Panc1 (cell line): Measurements from ENCODE around the gene ZNF407. TPM values are rescaled to one million over a fixed set of nuclear protein-coding genes. Genes with fewer than 3 reads are reported as not detected.

Source experiments
- ATAC-seq: fragments of 200-7000 bp; cut with Tn5 transposase; 2 replicates; pipeline ENCODE4 v1.9.1; 2020; ENCODE audit warnings: mild to moderate bottlenecking, moderate library complexity
- BruUV-seq: library from RNA; stranded (reverse); fragments of 400-500 nt; replicated peaks from 2 replicates; lab custom pipeline; 2021; lab: Mats Ljungman, UMichigan
- CTCF ChIA-PET: fragments of 300-600 bp; sonication (Branson Sonifier 250); formaldehyde crosslinking; loops from one replicate; lab custom pipeline; 2022; ENCODE audit warnings: antibody characterized with exemption; lab: Charles Lee
- POLR2A ChIA-PET: fragments of 300-600 bp; sonication (Branson Sonifier 250); formaldehyde crosslinking; loops from one replicate; lab custom pipeline; 2022; ENCODE audit warnings: antibody characterized with exemption; lab: Charles Lee
- DNase-seq: peaks from one replicate; pipeline ENCODE4 v3.0.0-alpha.2; 2010; ENCODE audit warnings: low read depth, low spot score
- H3K27ac ChIP-seq: 2 replicates; pipeline ENCODE4 v1.5.1; 2011; ENCODE audit warnings: mild to moderate bottlenecking, low read length, inconsistent platforms
- H3K27me3 ChIP-seq: fragments of 200-500 bp; sonication (Bioruptor generic); 2 replicates; pipeline ENCODE4 v1.6.0; 2014; ENCODE audit warnings: low read length, inconsistent platforms; ENCODE audit not compliant: control insufficient read depth, insufficient read depth
- H3K36me3 ChIP-seq: fragments of 200-500 bp; sonication (Bioruptor generic); 2 replicates; pipeline ENCODE4 v1.5.1; 2014; ENCODE audit warnings: inconsistent platforms, mild to moderate bottlenecking, low read length, moderate library complexity; ENCODE audit not compliant: control insufficient read depth, insufficient read depth
- H3K4me1 ChIP-seq: 2 replicates; pipeline ENCODE4 v1.5.1; 2011; ENCODE audit warnings: inconsistent platforms, mild to moderate bottlenecking, low read length, moderate library complexity; ENCODE audit not compliant: control insufficient read depth, insufficient read depth
- H3K4me3 ChIP-seq, 2 experiments: 2 replicates each; pipeline ENCODE4 v1.5.1; 2011 to 2012; ENCODE audit warnings: low read depth in 2 of 2, low read length in 2 of 2, mild to moderate bottlenecking in 2 of 2, inconsistent platforms in 1 of 2, moderate library complexity in 1 of 2
- H3K9me3 ChIP-seq: fragments of 200-500 bp; sonication (Bioruptor generic); 2 replicates; pipeline ENCODE4 v1.5.1; 2014; ENCODE audit warnings: low read depth, mild to moderate bottlenecking, inconsistent platforms, low read length, moderate library complexity; ENCODE audit not compliant: control insufficient read depth, insufficient read depth
- CTCF ChIP-seq: fragments of 450-650 bp; IDR thresholded peaks from 2 replicates; pipeline ENCODE4 v1.5.1; 2017; ENCODE audit warnings: mild to moderate bottlenecking
- POLR2AphosphoS5 ChIP-seq: IDR thresholded peaks from 2 replicates; pipeline ENCODE4 v1.6.1; 2012; ENCODE audit warnings: mild to moderate bottlenecking, low read depth, low read length, moderate library complexity
- REST ChIP-seq, 2 experiments: IDR thresholded peaks; 2 replicates each; pipeline ENCODE4 v1.6.1; 2011 to 2012; ENCODE audit warnings: low read depth in 2 of 2, control low read depth in 1 of 2, low read length in 1 of 2, mild to moderate bottlenecking in 1 of 2, moderate library complexity in 1 of 2; ENCODE audit not compliant: insufficient read depth in 1 of 2
- SIN3A ChIP-seq: IDR thresholded peaks from 2 replicates; pipeline ENCODE4 v1.6.1; 2012; ENCODE audit warnings: low read depth, mild to moderate bottlenecking, low read length, moderate library complexity, borderline replicate concordance; ENCODE audit not compliant: insufficient read depth
- TCF7L2 ChIP-seq: IDR thresholded peaks from 2 replicates; pipeline ENCODE4 v1.6.1; 2011; ENCODE audit warnings: mild to moderate bottlenecking, low read depth, low read length, inconsistent platforms
- in situ Hi-C: cut with HindIII; loops from 2 replicates; pipeline ENCODE4 v1.10.0; 2016; ENCODE audit warnings: low sequenced_read_pairs, low pct_unique_long_range_greater_than_20kb
- intact Hi-C: fragments of 100-400 bp; cut with micrococcal nuclease; formaldehyde crosslinking; loops from one replicate; pipeline ENCODE4 v1.10.0; 2022; ENCODE audit not compliant: unreplicated experiment
- total RNA-seq: library from RNA; stranded (reverse); gene quantifications from one replicate; pipeline ENCODE4 v1.2.1, GENCODE V29; 2021; ENCODE audit not compliant: unreplicated experiment

ZNF407 gene
- total RNA-seq, 1 experiment from 2014 or later: 16.8 TPM

- Histone ChIP-seq H3K4me3 (no peak overlapping the region), H3K36me3 (no peaks in the 10 kb centered on the region), H3K27ac (no peak overlapping the region), H3K9me3 (no peaks in the 10 kb centered on the region), H3K4me1 (no peaks in the 10 kb centered on the region), H3K27me3 (no peaks in the 10 kb centered on the region)
- ChIA-PET POLR2A (no interaction called here), CTCF (no interaction called here)
- BruUV-seq: no TSS peak
- no peak for TF ChIP-seq SIN3A
- TF ChIP-seq CTCF: no peak
- no peak for TF ChIP-seq TCF7L2
- no peak for TF ChIP-seq REST (IDR thresholded peaks at IDR 0.05; ENCODE audit: insufficient read depth in 1 of 2, low read depth in 2 of 2, low read length in 1 of 2)
- no peak for TF ChIP-seq POLR2AphosphoS5
- DNase-seq (no peak), ATAC-seq (no peak)
- intact Hi-C loops: no loop called here
- in situ Hi-C loops: no loop called here
Observed at GRCh38 chr18:75063196-75063595, 465.5 kb downstream of the ZNF407 start.

- Histone ChIP-seq H3K4me3 (no peak overlapping the region), H3K36me3 (no peaks in the 10 kb centered on the region), H3K27ac (no peak overlapping the region), H3K4me1 (no peaks in the 10 kb centered on the region), H3K27me3 (no peaks in the 10 kb centered on the region), H3K9me3 (no peaks in the 10 kb centered on the region)
- TF ChIP-seq TCF7L2: no peak
- no peak for TF ChIP-seq SIN3A
- TF ChIP-seq REST (IDR thresholded peaks at IDR 0.05; ENCODE audit: insufficient read depth in 1 of 2, low read depth in 2 of 2, low read length in 1 of 2): no peak
- no peak for TF ChIP-seq CTCF
- no peak for TF ChIP-seq POLR2AphosphoS5
- DNase-seq (no peak), ATAC-seq (no peak)
- BruUV-seq: no TSS peak
- intact Hi-C loops (no loop called here), in situ Hi-C loops (no loop called here)
- CTCF ChIA-PET: no interaction called here
- POLR2A ChIA-PET: no interaction called here
Observed at GRCh38 chr18:75063615-75064512, 466.2 kb downstream of the ZNF407 start.
